Measurements from ENCODE around the gene DRAP1. TPM values are rescaled to one million over a fixed set of nuclear protein-coding genes. Genes with fewer than 3 reads are reported as not detected.

DRAP1 gene, protein sequence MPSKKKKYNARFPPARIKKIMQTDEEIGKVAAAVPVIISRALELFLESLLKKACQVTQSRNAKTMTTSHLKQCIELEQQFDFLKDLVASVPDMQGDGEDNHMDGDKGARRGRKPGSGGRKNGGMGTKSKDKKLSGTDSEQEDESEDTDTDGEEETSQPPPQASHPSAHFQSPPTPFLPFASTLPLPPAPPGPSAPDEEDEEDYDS
- total RNA-seq: 225 TPM in 2 replicates

DNA sequence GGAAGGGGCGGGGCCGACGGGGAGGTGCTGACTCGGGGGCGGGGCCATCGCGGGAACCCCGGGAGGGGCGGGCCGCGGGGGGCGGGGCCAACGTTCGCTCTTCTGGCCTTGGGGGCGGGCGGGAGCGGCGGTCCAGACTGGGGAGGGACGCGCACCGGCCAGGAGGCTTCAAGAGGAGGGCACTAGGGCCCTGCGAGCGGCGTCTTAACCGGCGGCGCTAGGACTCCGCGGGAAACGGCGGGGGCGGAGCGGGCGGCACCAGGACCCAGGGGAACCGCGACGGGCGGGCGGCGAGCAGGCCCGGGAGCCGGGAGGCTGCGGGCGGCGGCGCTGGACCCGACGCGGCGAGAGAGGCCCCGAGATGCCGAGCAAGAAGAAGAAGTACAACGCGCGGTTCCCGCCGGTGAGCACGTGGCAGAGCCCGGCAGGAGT lies at the start of gene DRAP1:
DRAP1 (plus strand) TSS at position 286 of the 432 bp plus-strand sequence; CDS start at position 362, 76 bp downstream.
- peak within 1 kb of the TSS; percentile 97 for H3K4me3 ChIP-seq (ENCODE audit: low read depth, low read length)
- TF ChIP-seq CTCF (conservative IDR thresholded peaks at IDR 0.05; ENCODE audit: low read depth, low read length): no peak
- peak; percentile 50 for DNase-seq (ENCODE audit: low read depth)

DNA sequence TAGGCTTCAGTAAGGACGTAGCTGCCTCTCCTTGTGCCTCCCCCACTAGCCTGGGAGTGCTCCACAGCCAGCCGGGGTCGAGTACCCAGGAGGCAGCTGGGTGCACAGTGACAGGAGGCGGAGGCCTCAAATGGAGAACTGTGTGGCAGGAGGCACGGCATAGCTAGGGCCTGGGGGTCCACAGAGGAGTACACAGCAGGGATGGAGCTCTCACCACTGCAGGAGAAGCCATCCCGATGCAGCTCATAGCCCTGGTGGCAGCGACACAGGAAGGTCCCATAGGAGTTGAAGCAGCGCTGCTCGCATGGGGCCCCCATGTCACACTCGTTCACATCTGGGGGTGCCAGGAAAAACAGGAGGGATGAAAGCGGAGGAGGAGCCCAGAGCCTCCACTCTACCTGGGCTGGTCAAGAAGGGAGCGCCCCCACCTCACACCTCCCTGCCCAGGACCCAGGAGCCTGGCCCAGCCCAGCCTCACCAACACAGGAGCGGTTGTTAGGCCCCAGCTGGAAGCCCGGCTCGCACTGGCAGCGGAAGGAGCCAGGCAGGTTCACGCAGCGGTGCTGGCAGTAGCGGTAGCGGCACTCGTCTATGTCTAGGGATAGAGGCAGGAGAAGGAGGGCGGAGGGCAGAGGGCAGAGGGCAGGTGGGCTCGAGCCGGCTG lies 49.5 kb upstream of the DRAP1 start:
- H3K4me3 ChIP-seq (ENCODE audit: low read depth, low read length): no peak overlapping the region
- no peak for TF ChIP-seq CTCF (conservative IDR thresholded peaks at IDR 0.05; ENCODE audit: low read depth, low read length)
- no peak for DNase-seq (ENCODE audit: low read depth)

GRCh38 chr11:65870307-65870658 lies 48.9 kb upstream of the DRAP1 start:
- H3K4me3 ChIP-seq (ENCODE audit: low read depth, low read length): no peak overlapping the region
- TF ChIP-seq CTCF (conservative IDR thresholded peaks at IDR 0.05; ENCODE audit: low read depth, low read length): no peak
- no peak for DNase-seq (ENCODE audit: low read depth)

- DNase-seq (ENCODE audit: low read depth): no peak
- no peak overlapping the region for H3K4me3 ChIP-seq (ENCODE audit: low read depth, low read length)
- TF ChIP-seq CTCF (conservative IDR thresholded peaks at IDR 0.05; ENCODE audit: low read depth, low read length): no peak
Measured at GRCh38 chr11:65870706-65871681, 48.2 kb upstream of the DRAP1 start.

- DNase-seq (ENCODE audit: low read depth): no peak
- peak overlapping the region; percentile 80 for H3K4me3 ChIP-seq (ENCODE audit: low read depth, low read length)
- TF ChIP-seq CTCF (conservative IDR thresholded peaks at IDR 0.05; ENCODE audit: low read depth, low read length): peak; percentile 3
Measured at GRCh38 chr11:65871811-65872548, 47.2 kb upstream of the DRAP1 start.

- no peak for DNase-seq (ENCODE audit: low read depth)
- H3K4me3 ChIP-seq (ENCODE audit: low read depth, low read length): peak within 1 kb of the TSS; percentile 80
- no peak for TF ChIP-seq CTCF (conservative IDR thresholded peaks at IDR 0.05; ENCODE audit: low read depth, low read length)
Measured at GRCh38 chr11:65872586-65873317, 46.5 kb upstream of the DRAP1 start, which contains the start of gene EFEMP2. Gene EFEMP2 (minus strand): TSS chr11:65872800. CDS start chr11:65872354, 446 bp downstream.

Data from epithelial cell of proximal tubule (primary cell).